HG03342 (cell line): ENCODE data around the gene NDUFS2.

Experiments
- ATAC-seq: cut with Tn5 transposase; IDR thresholded peaks from one replicate; pipeline ENCODE4 v1.9.1; 2021; ENCODE audit warnings: mild to moderate bottlenecking, moderate library complexity; ENCODE audit not compliant: unreplicated experiment

NDUFS2 gene

GRCh38 chr1:161201836-161202712, at the start of gene NDUFS2:
TSS of gene NDUFS2 (plus strand) at chr1:161202367. CDS start at chr1:161202386, 19 bp downstream.
- peak; percentile 98 for ATAC-seq

- ATAC-seq, result peak; percentile 5
Observed at GRCh38 chr1:161153176-161153575, 49.0 kb upstream of the NDUFS2 start.

- ATAC-seq, result peak; percentile 86
Observed at GRCh38 chr1:161153682-161154337, 48.4 kb upstream of the NDUFS2 start, which contains the start of gene UFC1. TSS of gene UFC1 (plus strand) at chr1:161153978. CDS start at chr1:161153998, 20 bp downstream.

- ATAC-seq, result no peak
Observed at GRCh38 chr1:161157867-161158266, 44.3 kb upstream of the NDUFS2 start.

GRCh38 chr1:161158316-161159010, 43.7 kb upstream of the NDUFS2 start:
- ATAC-seq, result no peak

GRCh38 chr1:161159087-161159912, 42.9 kb upstream of the NDUFS2 start, which contains the start of gene USP21:
TSS of gene USP21 (plus strand) at chr1:161159500. CDS start at chr1:161160641, 1,141 bp downstream.
- ATAC-seq, result peak; percentile 75

- no peak for ATAC-seq
Observed at GRCh38 chr1:161159913-161160243, 42.3 kb upstream of the NDUFS2 start.

- ATAC-seq, result no peak
Observed at GRCh38 chr1:161160671-161161145, 41.5 kb upstream of the NDUFS2 start.

GRCh38 chr1:161161652-161162051, 40.5 kb upstream of the NDUFS2 start:
- no peak for ATAC-seq

- ATAC-seq, result no peak
Observed at GRCh38 chr1:161162052-161162451, 40.1 kb upstream of the NDUFS2 start.

- ATAC-seq, result no peak
Observed at GRCh38 chr1:161162806-161163205, 39.4 kb upstream of the NDUFS2 start.

- no peak for ATAC-seq
Observed at GRCh38 chr1:161163793-161164192, 38.4 kb upstream of the NDUFS2 start.

- ATAC-seq, result no peak
Observed at GRCh38 chr1:161164901-161165610, 37.1 kb upstream of the NDUFS2 start.

GRCh38 chr1:161165742-161166668, 36.2 kb upstream of the NDUFS2 start, which contains the start of gene PPOX:
TSS of gene PPOX (plus strand) at chr1:161166426. CDS start at chr1:161166848, 422 bp downstream.
- ATAC-seq, result peak; percentile 91

- no peak for ATAC-seq
Observed at GRCh38 chr1:161166669-161167548, 35.3 kb upstream of the NDUFS2 start.

- ATAC-seq, result no peak
Observed at GRCh38 chr1:161168906-161169305, 33.3 kb upstream of the NDUFS2 start.

GRCh38 chr1:161171191-161171590, 31.0 kb upstream of the NDUFS2 start:
- ATAC-seq, result no peak

- ATAC-seq, result no peak
Observed at GRCh38 chr1:161171696-161172095, 30.5 kb upstream of the NDUFS2 start.
